Erythroblast (primary cell): ENCODE results near the gene TOX2.

Source experiments
- GATA1 ChIP-seq: IDR thresholded peaks from 2 replicates; pipeline ENCODE4 v1.6.1; 2011; ENCODE audit warnings: low read depth, mild to moderate bottlenecking, control low read depth, low read length, moderate library complexity
- POLR2A ChIP-seq: IDR thresholded peaks from 2 replicates; pipeline ENCODE4 v1.6.1; 2011; ENCODE audit warnings: mild to moderate bottlenecking, low read length

DNA sequence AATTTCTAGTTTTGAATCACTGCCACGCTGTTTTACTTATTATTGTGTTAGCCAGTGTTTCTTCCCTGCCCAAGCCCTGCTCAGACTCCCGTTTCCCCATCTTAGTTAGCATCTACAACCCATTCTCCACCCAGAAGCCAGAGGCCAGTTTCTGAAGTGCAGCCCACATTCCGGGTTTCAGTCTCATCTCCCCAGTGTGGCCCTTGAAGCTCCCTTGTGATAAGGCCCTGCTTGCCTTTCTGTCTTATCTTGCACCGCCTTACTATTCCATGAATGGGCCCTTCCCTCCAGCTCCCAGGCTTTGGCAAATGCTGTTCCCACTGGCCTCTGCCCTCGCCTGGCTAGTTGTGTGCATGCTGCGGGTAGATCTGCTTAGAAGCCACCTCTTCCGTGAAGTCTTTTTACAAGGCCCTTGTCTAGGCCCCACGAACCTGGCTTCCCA, 41.1 kb downstream of the TOX2 start:
- TF ChIP-seq POLR2A (no peak), GATA1 (no peak)
